ENCODE measurements around the gene C9orf50. TPM values are rescaled to one million over a fixed set of nuclear protein-coding genes. Genes with fewer than 3 reads are reported as not detected.

The C9orf50 gene
- total RNA-seq, 1 donor from 2014 or later: not detected

DNA sequence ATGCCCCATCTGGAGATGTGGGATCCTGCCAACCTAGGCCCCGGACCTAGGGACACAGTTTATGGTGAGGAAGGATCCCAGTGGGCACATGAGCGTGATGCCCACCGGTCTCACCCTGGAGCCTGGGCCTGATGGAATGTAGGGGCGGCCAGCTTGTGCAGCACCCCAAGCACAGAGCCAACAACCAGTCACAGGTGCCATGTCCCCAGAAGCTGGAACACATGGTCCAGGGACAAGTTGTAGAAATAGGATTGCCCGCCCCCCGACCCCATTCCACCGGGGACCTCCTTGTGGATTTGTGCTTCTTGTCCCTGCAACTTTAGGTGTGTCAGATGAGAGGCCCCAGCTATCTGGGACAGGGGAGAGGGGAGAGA, 48.9 kb downstream of the C9orf50 start:
- ChIA-PET CTCF (no interaction called here), POLR2A (no interaction called here)
- Mint-ChIP-seq H3K36me3 (ENCODE audit: low read depth) (no peaks in the 10 kb centered on the region), H3K27me3 (peaks cover 24% of the 10 kb centered on the region), H3K4me3 (no peak overlapping the region), H3K4me1 (peaks cover 12% of the 10 kb centered on the region), H3K9me3 (peaks cover 3% of the 10 kb centered on the region), H3K27ac (no peak overlapping the region)
- ATAC-seq (ENCODE audit: low read depth): no peak
- DNase-seq: no peak
- TF ChIP-seq, protein P1, sequence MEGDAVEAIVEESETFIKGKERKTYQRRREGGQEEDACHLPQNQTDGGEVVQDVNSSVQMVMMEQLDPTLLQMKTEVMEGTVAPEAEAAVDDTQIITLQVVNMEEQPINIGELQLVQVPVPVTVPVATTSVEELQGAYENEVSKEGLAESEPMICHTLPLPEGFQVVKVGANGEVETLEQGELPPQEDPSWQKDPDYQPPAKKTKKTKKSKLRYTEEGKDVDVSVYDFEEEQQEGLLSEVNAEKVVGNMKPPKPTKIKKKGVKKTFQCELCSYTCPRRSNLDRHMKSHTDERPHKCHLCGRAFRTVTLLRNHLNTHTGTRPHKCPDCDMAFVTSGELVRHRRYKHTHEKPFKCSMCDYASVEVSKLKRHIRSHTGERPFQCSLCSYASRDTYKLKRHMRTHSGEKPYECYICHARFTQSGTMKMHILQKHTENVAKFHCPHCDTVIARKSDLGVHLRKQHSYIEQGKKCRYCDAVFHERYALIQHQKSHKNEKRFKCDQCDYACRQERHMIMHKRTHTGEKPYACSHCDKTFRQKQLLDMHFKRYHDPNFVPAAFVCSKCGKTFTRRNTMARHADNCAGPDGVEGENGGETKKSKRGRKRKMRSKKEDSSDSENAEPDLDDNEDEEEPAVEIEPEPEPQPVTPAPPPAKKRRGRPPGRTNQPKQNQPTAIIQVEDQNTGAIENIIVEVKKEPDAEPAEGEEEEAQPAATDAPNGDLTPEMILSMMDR (IDR thresholded peaks at IDR 0.05): no peak
- intact Hi-C loops (cut with micrococcal nuclease): no loop called here

DNA sequence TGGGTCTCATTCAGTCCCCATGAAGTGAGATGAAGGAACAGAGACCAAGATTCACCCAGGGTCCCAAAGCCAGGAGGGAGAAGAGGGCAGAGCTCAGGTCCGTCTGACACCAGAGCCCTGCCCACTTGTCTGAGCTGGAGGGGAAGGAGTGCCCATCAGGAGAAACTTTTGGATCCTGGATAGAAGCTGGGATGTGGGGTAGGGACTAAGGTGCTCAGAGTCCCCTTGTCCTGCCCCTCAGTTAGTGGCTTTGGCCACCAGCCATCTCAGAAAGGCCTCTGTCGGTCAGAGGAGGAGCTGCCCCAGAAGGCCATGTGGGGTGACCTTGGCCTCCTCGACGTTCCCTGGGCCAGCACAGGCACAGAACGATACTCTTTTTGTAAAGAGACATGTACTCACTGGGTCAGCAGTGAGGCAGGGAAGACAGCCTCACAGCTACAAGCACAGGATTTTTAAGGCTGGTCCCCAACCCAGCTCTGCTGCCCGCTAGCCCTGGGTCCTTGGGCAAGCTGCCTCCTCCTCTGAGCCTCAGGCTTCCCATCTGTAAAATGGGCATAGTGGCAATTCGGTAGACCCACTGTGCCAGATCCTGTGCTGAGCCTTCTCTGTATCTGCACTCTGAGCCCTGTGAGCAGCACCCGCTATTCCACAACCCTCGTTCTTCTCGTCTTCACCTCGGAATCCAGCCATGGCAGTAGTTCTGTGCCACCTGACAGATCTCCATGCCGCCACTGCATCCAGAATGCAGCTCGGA, 49.4 kb downstream of the C9orf50 start:
- Mint-ChIP-seq H3K4me1 (peaks cover 12% of the 10 kb centered on the region), H3K27me3 (peaks cover 28% of the 10 kb centered on the region), H3K4me3 (no peak overlapping the region), H3K27ac (no peak overlapping the region), H3K36me3 (ENCODE audit: low read depth) (no peaks in the 10 kb centered on the region), H3K9me3 (peaks cover 3% of the 10 kb centered on the region)
- POLR2A ChIA-PET: interaction anchor here (0.6 kb wide), 1 partner anchor 47 kb away, joined by 4 read pairs; no protein-coding TSS in a partner anchor
- ATAC-seq (ENCODE audit: low read depth): no peak
- intact Hi-C loops (cut with micrococcal nuclease): no loop called here
- TF ChIP-seq, protein P1 (IDR thresholded peaks at IDR 0.05): no peak
- CTCF ChIA-PET: no interaction called here
- no peak for DNase-seq

DNA sequence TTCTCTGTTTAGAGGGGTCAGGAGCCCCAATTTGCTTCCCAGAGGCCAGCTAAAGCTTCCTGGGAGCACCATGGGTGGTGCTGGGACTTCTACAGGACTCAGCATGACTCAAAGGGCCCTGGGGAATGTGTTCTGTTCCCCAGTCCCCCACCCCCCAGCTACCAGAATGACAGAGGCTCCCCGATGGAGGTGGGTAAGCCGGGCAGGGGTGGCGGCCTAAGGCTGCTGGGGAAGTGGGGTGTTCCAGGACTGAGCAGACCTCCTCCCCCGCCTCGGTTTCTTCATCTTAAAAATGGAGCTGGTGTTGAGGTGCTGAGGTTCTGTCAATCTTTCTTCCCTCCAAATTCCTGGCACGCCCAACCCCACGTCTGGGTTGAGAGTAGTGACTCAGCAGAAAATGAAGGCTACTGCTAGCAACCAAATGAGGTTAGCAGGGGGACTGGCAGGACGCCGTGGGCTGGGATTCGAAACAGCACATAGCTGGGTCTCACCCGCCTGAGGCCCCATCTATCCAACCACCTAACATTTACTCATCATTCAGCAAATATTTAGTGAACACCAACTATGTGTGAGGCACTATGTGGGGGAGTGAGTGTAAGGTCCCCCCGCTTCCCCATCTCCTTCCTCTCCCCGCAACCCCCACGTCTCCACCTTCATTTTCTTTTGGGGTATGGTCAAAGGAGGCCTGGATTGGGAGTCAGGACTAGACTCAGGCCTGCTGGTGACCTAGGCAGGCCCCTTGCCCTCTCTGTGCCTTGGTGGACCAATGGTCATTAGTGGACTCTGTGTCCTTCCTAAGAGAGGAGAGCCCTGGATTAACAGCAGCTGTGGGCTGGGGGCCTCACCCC, 50.2 kb downstream of the C9orf50 start:
- H3K27ac Mint-ChIP-seq: no peak overlapping the region
- intact Hi-C loops (cut with micrococcal nuclease): no loop called here
- peaks cover 3% of the 10 kb centered on the region for H3K9me3 Mint-ChIP-seq
- H3K4me1 Mint-ChIP-seq: peaks cover 12% of the 10 kb centered on the region
- DNase-seq (no peak), ATAC-seq (ENCODE audit: low read depth) (no peak)
- no peaks in the 10 kb centered on the region for H3K36me3 Mint-ChIP-seq (ENCODE audit: low read depth)
- peaks cover 30% of the 10 kb centered on the region for H3K27me3 Mint-ChIP-seq
- ChIA-PET POLR2A (interaction anchor here (0.6 to 1.3 kb wide), 2 partner anchors 112 to 228 kb away, joined by 3 to 4 read pairs; no protein-coding TSS in a partner anchor), CTCF (no interaction called here)
- no peak overlapping the region for H3K4me3 Mint-ChIP-seq
- TF ChIP-seq, protein P1 (IDR thresholded peaks at IDR 0.05): no peak

DNA sequence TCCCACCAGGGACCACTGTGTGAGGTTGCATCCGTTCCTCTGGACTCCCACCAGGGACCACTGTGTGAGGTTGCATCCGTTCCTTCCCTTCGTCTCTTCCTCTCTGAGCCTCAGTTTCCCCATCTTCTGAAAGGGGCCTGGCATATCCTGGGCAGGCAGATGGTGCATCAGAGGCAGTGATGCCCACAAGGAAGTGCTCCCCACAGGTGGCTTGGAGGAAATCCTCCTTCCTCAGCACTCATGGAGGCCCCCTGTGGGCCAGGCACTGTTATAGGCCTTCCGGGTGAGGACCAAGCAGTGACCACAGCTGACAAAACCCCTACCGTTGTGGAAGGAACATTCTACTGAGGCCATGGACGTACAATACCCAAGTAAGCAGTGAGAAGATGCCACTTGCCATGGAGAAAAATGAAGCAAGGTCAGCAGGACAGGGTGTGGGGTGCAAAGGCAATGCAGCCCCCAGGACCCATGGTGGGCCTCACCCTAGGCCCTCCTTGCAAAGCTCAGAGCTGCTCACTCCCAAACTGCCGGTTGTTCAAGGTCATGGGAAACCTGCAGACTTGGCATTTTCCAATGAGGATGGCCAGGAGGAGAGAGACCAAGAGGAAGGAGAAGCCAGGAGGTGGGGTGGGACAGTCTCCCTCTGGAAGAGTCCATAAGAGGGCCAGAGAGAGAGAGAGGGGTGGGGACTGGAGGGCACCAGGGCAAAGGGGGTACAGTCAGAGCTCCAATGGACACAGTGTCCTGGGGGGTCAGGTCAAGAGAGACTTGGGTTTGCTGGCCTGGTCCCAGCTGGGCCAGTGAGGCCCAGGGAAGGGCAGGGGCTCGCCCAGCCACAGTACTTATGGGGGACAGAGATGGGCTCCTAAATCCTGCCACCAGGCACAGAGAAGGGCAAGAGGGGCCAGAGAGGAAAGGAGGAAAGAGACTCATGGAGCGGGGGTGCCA, 51.1 kb downstream of the C9orf50 start:
- intact Hi-C loops (cut with micrococcal nuclease): loop anchor here (2.0 kb wide), 1 partner anchor 395 kb away; no protein-coding TSS in a partner anchor
- no peak for DNase-seq
- peak; percentile 50 for ATAC-seq (ENCODE audit: low read depth)
- ChIA-PET CTCF (interaction anchor here (1.0 kb wide), 1 partner anchor 427 kb away, joined by 3 read pairs; no protein-coding TSS in a partner anchor), POLR2A (interaction anchor here (1.3 kb wide), 1 partner anchor 111 kb away, joined by 4 read pairs; no protein-coding TSS in a partner anchor)
- Mint-ChIP-seq H3K4me3 (peak overlapping the region; percentile 72), H3K27me3 (peaks cover 33% of the 10 kb centered on the region), H3K9me3 (peaks cover 3% of the 10 kb centered on the region), H3K27ac (no peak overlapping the region), H3K36me3 (ENCODE audit: low read depth) (no peaks in the 10 kb centered on the region), H3K4me1 (peaks cover 12% of the 10 kb centered on the region)
- TF ChIP-seq, protein P1 (IDR thresholded peaks at IDR 0.05): no peak
